Heart left ventricle (tissue), 13 donors: ENCODE results near the gene WWOX.

ENCODE experiments used
- POLR2A ChIP-seq, 2 donors: fragments of 450-650 bp; IDR thresholded peaks; one replicate each; pipeline ENCODE4 v1.6.1; 2017; ENCODE audit warnings: antibody characterized with exemption in 2 of 2, mild to moderate bottlenecking in 2 of 2, moderate library complexity in 2 of 2
- TF ChIP-seq, protein P1 (sequence below), 12 donors: fragments of 200-600 bp; sonication (generic) in 4 of 12; IDR thresholded peaks; one replicate each; pipeline versions ENCODE4 v1.5.0 to v1.8.0; 2018 to 2022; ENCODE audit warnings: antibody characterized with exemption in 12 of 12, mild to moderate bottlenecking in 5 of 12
- donor health status: ischemic (EF 13 %, LVEDD 7.1; RV severe dilation, severe dysfunction).
- donor health status: DM: no; HTN: yes; CAD: no.
- donor health status: DM: no; HTN: no; CAD: no.
- donor health status: ischemic (EF 25% LVEDD 6.9; RV normal size, moderate dysfunction).
- donor health status: ischemic (EF 25% LVEDD 5.7; RV mildly dilated, moderate dysfunction).
- donor health status: ischemic (EF 35%, LVEDD 5.7; RV mildly dilated, moderate dysfunction).
- donor health status: nonischemic (EF 11% LVEDD 7.7; RV severe dilation, severe dysfunction).
- donor health status: DM: yes; HTN: yes; CAD: no.
- donor health status: PGD.
- donor health status: ischemic (EF 29% LVEDD 5.4; RV normal size, mild dysfunction).
- donor health status: nonischemic (EF 23%, LVEDD 6.1; RV moderate dilation, normal function).

GRCh38 chr16:79009896-79010295 lies 910.4 kb downstream of the WWOX start:
- TF ChIP-seq, protein P1, sequence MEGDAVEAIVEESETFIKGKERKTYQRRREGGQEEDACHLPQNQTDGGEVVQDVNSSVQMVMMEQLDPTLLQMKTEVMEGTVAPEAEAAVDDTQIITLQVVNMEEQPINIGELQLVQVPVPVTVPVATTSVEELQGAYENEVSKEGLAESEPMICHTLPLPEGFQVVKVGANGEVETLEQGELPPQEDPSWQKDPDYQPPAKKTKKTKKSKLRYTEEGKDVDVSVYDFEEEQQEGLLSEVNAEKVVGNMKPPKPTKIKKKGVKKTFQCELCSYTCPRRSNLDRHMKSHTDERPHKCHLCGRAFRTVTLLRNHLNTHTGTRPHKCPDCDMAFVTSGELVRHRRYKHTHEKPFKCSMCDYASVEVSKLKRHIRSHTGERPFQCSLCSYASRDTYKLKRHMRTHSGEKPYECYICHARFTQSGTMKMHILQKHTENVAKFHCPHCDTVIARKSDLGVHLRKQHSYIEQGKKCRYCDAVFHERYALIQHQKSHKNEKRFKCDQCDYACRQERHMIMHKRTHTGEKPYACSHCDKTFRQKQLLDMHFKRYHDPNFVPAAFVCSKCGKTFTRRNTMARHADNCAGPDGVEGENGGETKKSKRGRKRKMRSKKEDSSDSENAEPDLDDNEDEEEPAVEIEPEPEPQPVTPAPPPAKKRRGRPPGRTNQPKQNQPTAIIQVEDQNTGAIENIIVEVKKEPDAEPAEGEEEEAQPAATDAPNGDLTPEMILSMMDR (IDR thresholded peaks at IDR 0.05) = no peak
- no peak for TF ChIP-seq POLR2A (IDR thresholded peaks at IDR 0.05)
